ENCODE results near the gene COASY.
"Not testable (repeated sequence)": the region's sequence is repeated elsewhere in the genome, so short reads cannot be mapped to it uniquely, and the experiment has no call there.

Gene COASY

DNA sequence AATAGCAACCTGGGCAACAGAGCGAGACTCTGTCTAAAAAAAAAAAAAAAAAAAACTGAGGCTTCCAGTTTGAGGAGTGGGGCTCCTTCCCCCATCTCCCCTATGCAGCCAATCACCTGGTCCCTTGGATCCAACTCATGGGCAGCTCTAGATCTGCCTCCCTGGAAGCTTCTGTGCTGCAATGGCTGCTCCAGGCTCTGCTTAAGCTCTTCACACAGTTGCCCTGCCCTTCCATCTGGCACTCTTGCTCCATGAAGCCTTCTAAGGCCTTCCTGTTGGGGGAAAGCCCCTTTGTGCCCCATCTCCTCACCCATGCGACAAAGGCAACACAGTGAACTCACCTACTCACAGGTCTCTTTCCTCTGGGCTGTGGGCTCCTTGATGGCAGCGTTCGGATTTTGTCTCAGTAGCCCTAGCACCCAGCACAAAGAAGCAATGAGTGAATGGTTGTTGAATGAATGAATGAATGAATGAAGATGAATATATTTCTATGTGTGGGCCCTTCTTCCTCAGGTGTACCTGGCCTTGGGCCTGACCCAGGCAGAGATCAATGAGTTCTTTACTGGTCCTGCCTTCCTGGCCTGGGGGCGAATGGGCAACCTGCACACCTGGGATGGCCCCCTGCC lies 24.0 kb upstream of the COASY start:
- H3K4me3 ChIP-seq (replicated peaks; ENCODE audit: low read depth, low read length): no peak overlapping the region
- TF ChIP-seq, protein P1, sequence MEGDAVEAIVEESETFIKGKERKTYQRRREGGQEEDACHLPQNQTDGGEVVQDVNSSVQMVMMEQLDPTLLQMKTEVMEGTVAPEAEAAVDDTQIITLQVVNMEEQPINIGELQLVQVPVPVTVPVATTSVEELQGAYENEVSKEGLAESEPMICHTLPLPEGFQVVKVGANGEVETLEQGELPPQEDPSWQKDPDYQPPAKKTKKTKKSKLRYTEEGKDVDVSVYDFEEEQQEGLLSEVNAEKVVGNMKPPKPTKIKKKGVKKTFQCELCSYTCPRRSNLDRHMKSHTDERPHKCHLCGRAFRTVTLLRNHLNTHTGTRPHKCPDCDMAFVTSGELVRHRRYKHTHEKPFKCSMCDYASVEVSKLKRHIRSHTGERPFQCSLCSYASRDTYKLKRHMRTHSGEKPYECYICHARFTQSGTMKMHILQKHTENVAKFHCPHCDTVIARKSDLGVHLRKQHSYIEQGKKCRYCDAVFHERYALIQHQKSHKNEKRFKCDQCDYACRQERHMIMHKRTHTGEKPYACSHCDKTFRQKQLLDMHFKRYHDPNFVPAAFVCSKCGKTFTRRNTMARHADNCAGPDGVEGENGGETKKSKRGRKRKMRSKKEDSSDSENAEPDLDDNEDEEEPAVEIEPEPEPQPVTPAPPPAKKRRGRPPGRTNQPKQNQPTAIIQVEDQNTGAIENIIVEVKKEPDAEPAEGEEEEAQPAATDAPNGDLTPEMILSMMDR (IDR thresholded peaks at IDR 0.05; ENCODE audit: low read length, missing control alignments): no peak
- DNase-seq (ENCODE audit: low read depth): no peak

DNA sequence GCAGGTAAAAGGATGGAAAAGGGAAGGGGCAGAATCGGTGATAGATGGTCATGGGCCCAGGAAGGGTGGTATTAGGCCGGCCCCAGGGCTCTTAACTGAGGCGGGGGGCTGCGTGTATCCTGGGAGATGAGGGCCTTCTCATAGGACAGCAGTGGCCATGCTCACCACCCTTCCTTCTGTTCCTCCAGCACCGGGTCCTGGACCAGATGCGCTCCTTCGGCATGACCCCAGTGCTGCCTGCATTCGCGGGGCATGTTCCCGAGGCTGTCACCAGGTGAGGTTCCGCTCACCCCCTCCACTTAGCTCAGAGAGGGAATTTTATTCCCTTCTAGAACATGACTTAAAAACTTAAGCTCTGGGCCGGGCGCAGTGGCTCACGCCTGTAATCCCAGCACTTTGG lies 23.5 kb upstream of the COASY start:
- no peak overlapping the region for H3K4me3 ChIP-seq (replicated peaks; ENCODE audit: low read depth, low read length)
- DNase-seq (ENCODE audit: low read depth): no peak
- TF ChIP-seq, protein P1 (IDR thresholded peaks at IDR 0.05; ENCODE audit: low read length, missing control alignments): no peak

GRCh38 chr17:42540558-42540957 lies 21.4 kb upstream of the COASY start:
- H3K4me3 ChIP-seq (replicated peaks; ENCODE audit: low read depth, low read length); DNase-seq (ENCODE audit: low read depth): not testable (repeated sequence)

GRCh38 chr17:42541041-42541833 lies 20.7 kb upstream of the COASY start:
- DNase-seq (ENCODE audit: low read depth): no peak
- H3K4me3 ChIP-seq (replicated peaks; ENCODE audit: low read depth, low read length): no peak overlapping the region
- TF ChIP-seq, protein P1 (IDR thresholded peaks at IDR 0.05; ENCODE audit: low read length, missing control alignments): no peak

DNA sequence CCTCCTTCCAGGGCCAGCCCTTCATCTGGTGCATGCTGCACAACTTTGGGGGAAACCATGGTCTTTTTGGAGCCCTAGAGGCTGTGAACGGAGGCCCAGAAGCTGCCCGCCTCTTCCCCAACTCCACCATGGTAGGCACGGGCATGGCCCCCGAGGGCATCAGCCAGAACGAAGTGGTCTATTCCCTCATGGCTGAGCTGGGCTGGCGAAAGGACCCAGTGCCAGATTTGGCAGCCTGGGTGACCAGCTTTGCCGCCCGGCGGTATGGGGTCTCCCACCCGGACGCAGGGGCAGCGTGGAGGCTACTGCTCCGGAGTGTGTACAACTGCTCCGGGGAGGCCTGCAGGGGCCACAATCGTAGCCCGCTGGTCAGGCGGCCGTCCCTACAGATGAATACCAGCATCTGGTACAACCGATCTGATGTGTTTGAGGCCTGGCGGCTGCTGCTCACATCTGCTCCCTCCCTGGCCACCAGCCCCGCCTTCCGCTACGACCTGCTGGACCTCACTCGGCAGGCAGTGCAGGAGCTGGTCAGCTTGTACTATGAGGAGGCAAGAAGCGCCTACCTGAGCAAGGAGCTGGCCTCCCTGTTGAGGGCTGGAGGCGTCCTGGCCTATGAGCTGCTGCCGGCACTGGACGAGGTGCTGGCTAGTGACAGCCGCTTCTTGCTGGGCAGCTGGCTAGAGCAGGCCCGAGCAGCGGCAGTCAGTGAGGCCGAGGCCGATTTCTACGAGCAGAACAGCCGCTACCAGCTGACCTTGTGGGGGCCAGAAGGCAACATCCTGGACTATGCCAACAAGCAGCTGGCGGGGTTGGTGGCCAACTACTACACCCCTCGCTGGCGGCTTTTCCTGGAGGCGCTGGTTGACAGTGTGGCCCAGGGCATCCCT lies 18.5 kb upstream of the COASY start:
- DNase-seq (ENCODE audit: low read depth): no peak
- TF ChIP-seq, protein P1 (IDR thresholded peaks at IDR 0.05; ENCODE audit: low read length, missing control alignments): no peak
- no peak overlapping the region for H3K4me3 ChIP-seq (replicated peaks; ENCODE audit: low read depth, low read length)

- no peak overlapping the region for H3K4me3 ChIP-seq (replicated peaks; ENCODE audit: low read depth, low read length)
- no peak for DNase-seq (ENCODE audit: low read depth)
- TF ChIP-seq, protein P1 (IDR thresholded peaks at IDR 0.05; ENCODE audit: low read length, missing control alignments): no peak
Observed at GRCh38 chr17:42544874-42545283, 17.1 kb upstream of the COASY start.

GRCh38 chr17:42545755-42546505 lies 16.0 kb upstream of the COASY start:
- H3K4me3 ChIP-seq (replicated peaks; ENCODE audit: low read depth, low read length); DNase-seq (ENCODE audit: low read depth): not testable (repeated sequence)

Measured in fibroblast of pulmonary artery (primary cell).